A549 (cell line): ENCODE results near the gene EPB41L5. TPM values are rescaled to one million over a fixed set of nuclear protein-coding genes. Genes with fewer than 3 reads are reported as not detected.

Experiments used
- ATAC-seq, 2 experiments: fragments of 200-7000 bp in 1 of 2; fragments of >200 bp in 1 of 2; cut with Nextera tagmentation in 1 of 2; cut with Tn5 transposase in 1 of 2; 3 replicates each; pipeline versions ENCODE4 v1.8.0 to v1.9.1; 2018 to 2020; ENCODE audit warnings: mild to moderate bottlenecking in 1 of 2, moderate library complexity in 1 of 2
- CTCF ChIA-PET: fragments of 300-600 bp; sonication (Branson Sonifier 250); formaldehyde crosslinking; extraction: SDS; loops from one replicate; lab custom pipeline; 2021; ENCODE audit warnings: antibody characterized with exemption, inconsistent platforms; lab: Yijun Ruan, JAX
- POLR2A ChIA-PET: fragments of 350-600 bp; formaldehyde crosslinking; extraction: SDS; loops from one replicate; lab custom pipeline; 2021; ENCODE audit warnings: antibody characterized with exemption, inconsistent platforms; lab: Yijun Ruan, JAX
- DNase-seq, 2 experiments: peaks; one replicate each; pipeline versions ENCODE4 v3.0.0 to v3.0.0-alpha.2; 2011 to 2016; ENCODE audit warnings: low read depth in 1 of 2, low spot score in 1 of 2
- FAIRE-seq: peaks from 2 replicates; lab custom pipeline; 2011; peaks lifted over from hg19 to GRCh38; lab: Jason Lieb, UNC
- H3K27ac ChIP-seq, 2 experiments: fragments of >200 bp; sonication (Bioruptor Twin); formaldehyde crosslinking; 3 replicates each; pipeline ENCODE4 v1.5.1; 2016 to 2017
- H3K4me1 ChIP-seq: fragments of >200 bp; sonication (Bioruptor Twin); formaldehyde crosslinking; 3 replicates; pipeline ENCODE4 v1.6.1; 2016
- H3K4me2 ChIP-seq: fragments of >200 bp; sonication (Bioruptor Twin); formaldehyde crosslinking; 3 replicates; pipeline ENCODE4 v1.6.1; 2016
- H3K4me3 ChIP-seq: fragments of >200 bp; sonication (Bioruptor Twin); formaldehyde crosslinking; 3 replicates; pipeline ENCODE4 v1.5.1; 2016
- H3K9me3 ChIP-seq: fragments of >200 bp; sonication (Bioruptor Twin); formaldehyde crosslinking; 3 replicates; pipeline ENCODE4 v1.6.1; 2016
- CBX2 ChIP-seq: fragments of 200-600 bp; sonication (generic); IDR thresholded peaks from 2 replicates; pipeline ENCODE4 v1.6.1; 2016; ENCODE audit warnings: low read depth, mild to moderate bottlenecking, borderline replicate concordance
- CBX8 ChIP-seq: fragments of 200-600 bp; sonication (generic); IDR thresholded peaks from 2 replicates; pipeline ENCODE4 v1.6.1; 2016
- CHD4 ChIP-seq: fragments of 200-600 bp; sonication (generic); IDR thresholded peaks from 2 replicates; pipeline ENCODE4 v1.6.1; 2016; ENCODE audit warnings: antibody characterized with exemption, mild to moderate bottlenecking, borderline replicate concordance
- EHF ChIP-seq: fragments of 250-450 bp; sonication (Bioruptor Pico); IDR thresholded peaks from 2 replicates; pipeline ENCODE4 v1.5.0; 2020; ENCODE audit warnings: mild to moderate bottlenecking
- FOSB ChIP-seq: fragments of 250-450 bp; sonication (Bioruptor Pico); IDR thresholded peaks from 2 replicates; pipeline ENCODE4 v1.5.0; 2020; ENCODE audit warnings: mild to moderate bottlenecking, moderate library complexity
- FOSL2 ChIP-seq, 2 experiments: fragments of 450-650 bp in 1 of 2; fragments of >200 bp in 1 of 2; sonication (Bioruptor Twin) in 1 of 2; formaldehyde crosslinking; IDR thresholded peaks; 2 replicates each; pipeline versions ENCODE4 v1.5.0 to v1.6.1; 2016 to 2020; ENCODE audit warnings: mild to moderate bottlenecking in 1 of 2, moderate library complexity in 1 of 2
- GATA3 ChIP-seq: IDR thresholded peaks from 2 replicates; pipeline ENCODE4 v1.6.1; 2012; ENCODE audit warnings: borderline replicate concordance
- HEYL ChIP-seq: fragments of 250-450 bp; sonication (Bioruptor Pico); IDR thresholded peaks from 2 replicates; pipeline ENCODE4 v1.8.0; 2021; ENCODE audit warnings: mild to moderate bottlenecking, moderate library complexity
- JUNB ChIP-seq: fragments of >200 bp; sonication (Bioruptor Twin); formaldehyde crosslinking; IDR thresholded peaks from 2 replicates; pipeline ENCODE4 v1.6.1; 2016
- KDM5A ChIP-seq: fragments of 200-600 bp; sonication (generic); IDR thresholded peaks from 2 replicates; pipeline ENCODE4 v1.6.1; 2016; ENCODE audit warnings: antibody characterized with exemption, mild to moderate bottlenecking
- MAZ ChIP-seq: fragments of 150-350 bp; IDR thresholded peaks from 2 replicates; pipeline ENCODE4 v1.6.1; 2014; ENCODE audit warnings: antibody characterized with exemption, low read depth, low read length, borderline replicate concordance
- NFE2L2 ChIP-seq: fragments of 150-350 bp; conservative IDR thresholded peaks from 2 replicates; pipeline ENCODE4 v1.6.1; 2014; ENCODE audit warnings: low read length
- PHF8 ChIP-seq: fragments of 200-600 bp; sonication (generic); IDR thresholded peaks from 2 replicates; pipeline ENCODE4 v1.6.1; 2016; ENCODE audit warnings: low read depth, mild to moderate bottlenecking, antibody characterized with exemption, moderate library complexity, borderline replicate concordance
- POLR2A ChIP-seq: IDR thresholded peaks from 2 replicates; pipeline ENCODE4 v1.6.1; 2012; ENCODE audit warnings: mild to moderate bottlenecking, low read length
- POLR2AphosphoS2 ChIP-seq: conservative IDR thresholded peaks from 2 replicates; pipeline ENCODE4 v1.6.1; 2012; ENCODE audit warnings: low read length, improper control_type of control experiment, inconsistent platforms
- TFCP2L1 ChIP-seq: fragments of 250-450 bp; sonication (Bioruptor Pico); IDR thresholded peaks from 2 replicates; pipeline ENCODE4 v1.5.0; 2021; ENCODE audit warnings: mild to moderate bottlenecking
- ZFP36 ChIP-seq: fragments of 450-650 bp; IDR thresholded peaks from 2 replicates; pipeline ENCODE4 v1.6.1; 2014; ENCODE audit warnings: borderline replicate concordance; ENCODE audit not compliant: partially characterized antibody
- ZNF302 ChIP-seq: fragments of 250-450 bp; sonication (Bioruptor Pico); IDR thresholded peaks from 2 replicates; pipeline ENCODE4 v1.9.0; 2021; ENCODE audit warnings: inconsistent platforms, mild to moderate bottlenecking, moderate library complexity
- WGBS: methylation state at CpG from one replicate; pipeline ENCODE4 v1.1.6; 2017; ENCODE audit errors: missing lambda C conversion rate; 5-methylcytosine and 5-hydroxymethylcytosine counted together
- polyA plus RNA-seq, 4 experiments: library from polyadenylated mRNA; depleted of rRNA in 3 of 4; stranded (reverse); fragments of >200 nt; fragmentation: RNase III in 1 of 4; extraction: RNeasy Plus Mini Kit Qiagen cat#74134 plus additional on column Dnase treatment in 1 of 4; gene quantifications; 2 replicates in 3 of 4; 3 replicates in 1 of 4; pipeline ENCODE4 v1.2.3, GENCODE V29; 2011 to 2017
- TF ChIP-seq, protein P1 (sequence below): IDR thresholded peaks from 2 replicates; pipeline ENCODE4 v1.6.1; 2012
- TF ChIP-seq, protein P2 (sequence below): IDR thresholded peaks from 2 replicates; pipeline ENCODE4 v1.6.1; 2012; ENCODE audit warnings: low read depth, borderline replicate concordance
- TF ChIP-seq, protein P3 (sequence below): fragments of >200 bp; sonication (Bioruptor Twin); formaldehyde crosslinking; IDR thresholded peaks from 3 replicates; pipeline ENCODE4 v1.5.1; 2016
- TF ChIP-seq, protein P4 (sequence below): fragments of 250-450 bp; sonication (Bioruptor Pico); IDR thresholded peaks from 2 replicates; pipeline ENCODE4 v1.5.0; 2021; ENCODE audit warnings: mild to moderate bottlenecking, moderate library complexity, borderline replicate concordance
- TF ChIP-seq, protein P5 (sequence below): fragments of >200 bp; sonication (Bioruptor Twin); formaldehyde crosslinking; IDR thresholded peaks from 3 replicates; pipeline ENCODE4 v1.6.1; 2016
- TF ChIP-seq, protein P6 (sequence below): fragments of 450-650 bp; IDR thresholded peaks from 2 replicates; pipeline ENCODE4 v1.6.1; 2014; ENCODE audit warnings: antibody characterized with exemption

Gene EPB41L5
- polyA plus RNA-seq, 2 of the 4 experiments (the other 2 are of a cell fraction), result 5.8 to 33.0 TPM

DNA sequence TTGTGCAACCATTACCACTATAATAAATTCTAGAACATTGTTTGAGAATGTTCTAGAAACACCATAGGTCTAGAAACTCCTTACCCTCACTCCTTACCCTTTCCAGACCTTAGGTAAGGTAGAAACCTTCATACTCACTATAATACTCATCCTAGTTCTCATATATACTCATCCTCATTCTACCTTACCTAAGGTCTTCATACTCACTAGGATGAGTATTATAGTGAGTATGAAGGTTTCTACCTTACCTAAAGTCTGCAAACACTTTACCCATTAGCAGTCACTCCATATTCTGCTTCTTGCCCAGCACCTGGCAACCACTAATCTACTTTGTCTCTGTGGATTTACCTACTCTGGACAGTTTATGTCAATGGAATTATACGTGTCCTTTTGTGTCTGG lies 135.4 kb downstream of the EPB41L5 start:
- FAIRE-seq (no peak), ATAC-seq (no peak)
- ChIA-PET CTCF (interaction anchor here (1.6 kb wide), 1 partner anchor 38 kb away, joined by 4 read pairs; no protein-coding TSS in a partner anchor), POLR2A (no interaction called here)
- no peaks in the 10 kb centered on the region for H3K4me1 ChIP-seq
- TF ChIP-seq MAZ (no peak), FOSB (CRISPR knock-in tag) (no peak), ZFP36 (no peak)
- TF ChIP-seq, protein P1, sequence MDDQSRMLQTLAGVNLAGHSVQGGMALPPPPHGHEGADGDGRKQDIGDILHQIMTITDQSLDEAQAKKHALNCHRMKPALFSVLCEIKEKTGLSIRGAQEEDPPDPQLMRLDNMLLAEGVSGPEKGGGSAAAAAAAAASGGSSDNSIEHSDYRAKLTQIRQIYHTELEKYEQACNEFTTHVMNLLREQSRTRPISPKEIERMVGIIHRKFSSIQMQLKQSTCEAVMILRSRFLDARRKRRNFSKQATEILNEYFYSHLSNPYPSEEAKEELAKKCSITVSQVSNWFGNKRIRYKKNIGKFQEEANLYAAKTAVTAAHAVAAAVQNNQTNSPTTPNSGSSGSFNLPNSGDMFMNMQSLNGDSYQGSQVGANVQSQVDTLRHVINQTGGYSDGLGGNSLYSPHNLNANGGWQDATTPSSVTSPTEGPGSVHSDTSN, result no peak
- TF ChIP-seq, all 56 proteins: peak for 0
- H3K4me2 ChIP-seq, result no peak overlapping the region
- no peak overlapping the region for H3K27ac ChIP-seq
- H3K9me3 ChIP-seq, result peaks cover 18% of the 10 kb centered on the region; the same call in 2 of the 3 replicates
- WGBS, result 76% methylated on average over 1 of the region's 1 CpG
- no peak overlapping the region for H3K4me3 ChIP-seq
- DNase-seq, result no peak

DNA sequence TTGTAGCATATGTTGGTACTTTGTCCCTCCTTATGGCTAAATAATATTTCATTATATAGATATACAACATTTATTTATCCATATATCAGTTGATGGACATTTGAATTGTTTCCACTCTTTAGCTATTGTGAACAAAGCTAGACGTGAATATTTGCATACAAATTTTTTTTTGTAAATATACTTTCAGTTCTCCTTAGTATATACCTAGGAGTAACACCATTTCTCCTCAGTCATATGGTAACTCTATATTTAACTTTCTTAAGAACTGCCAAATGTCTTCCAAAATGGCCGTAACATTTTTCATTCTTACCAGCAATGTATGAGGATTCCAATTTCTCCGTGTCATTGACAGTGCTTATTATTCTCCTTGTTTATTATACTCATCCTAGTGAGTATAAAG lies 135.8 kb downstream of the EPB41L5 start:
- H3K4me1 ChIP-seq, result no peaks in the 10 kb centered on the region
- DNase-seq, result no peak
- ChIA-PET CTCF (no interaction called here), POLR2A (no interaction called here)
- TF ChIP-seq, protein P2, sequence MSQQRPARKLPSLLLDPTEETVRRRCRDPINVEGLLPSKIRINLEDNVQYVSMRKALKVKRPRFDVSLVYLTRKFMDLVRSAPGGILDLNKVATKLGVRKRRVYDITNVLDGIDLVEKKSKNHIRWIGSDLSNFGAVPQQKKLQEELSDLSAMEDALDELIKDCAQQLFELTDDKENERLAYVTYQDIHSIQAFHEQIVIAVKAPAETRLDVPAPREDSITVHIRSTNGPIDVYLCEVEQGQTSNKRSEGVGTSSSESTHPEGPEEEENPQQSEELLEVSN, result no peak
- TF ChIP-seq KDM5A, result no peak
- TF ChIP-seq, protein P3, sequence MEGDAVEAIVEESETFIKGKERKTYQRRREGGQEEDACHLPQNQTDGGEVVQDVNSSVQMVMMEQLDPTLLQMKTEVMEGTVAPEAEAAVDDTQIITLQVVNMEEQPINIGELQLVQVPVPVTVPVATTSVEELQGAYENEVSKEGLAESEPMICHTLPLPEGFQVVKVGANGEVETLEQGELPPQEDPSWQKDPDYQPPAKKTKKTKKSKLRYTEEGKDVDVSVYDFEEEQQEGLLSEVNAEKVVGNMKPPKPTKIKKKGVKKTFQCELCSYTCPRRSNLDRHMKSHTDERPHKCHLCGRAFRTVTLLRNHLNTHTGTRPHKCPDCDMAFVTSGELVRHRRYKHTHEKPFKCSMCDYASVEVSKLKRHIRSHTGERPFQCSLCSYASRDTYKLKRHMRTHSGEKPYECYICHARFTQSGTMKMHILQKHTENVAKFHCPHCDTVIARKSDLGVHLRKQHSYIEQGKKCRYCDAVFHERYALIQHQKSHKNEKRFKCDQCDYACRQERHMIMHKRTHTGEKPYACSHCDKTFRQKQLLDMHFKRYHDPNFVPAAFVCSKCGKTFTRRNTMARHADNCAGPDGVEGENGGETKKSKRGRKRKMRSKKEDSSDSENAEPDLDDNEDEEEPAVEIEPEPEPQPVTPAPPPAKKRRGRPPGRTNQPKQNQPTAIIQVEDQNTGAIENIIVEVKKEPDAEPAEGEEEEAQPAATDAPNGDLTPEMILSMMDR, result no peak
- ATAC-seq, result no peak
- no peak overlapping the region for H3K4me3 ChIP-seq
- FAIRE-seq, result no peak
- peaks cover 18% of the 10 kb centered on the region; the same call in 2 of the 3 replicates for H3K9me3 ChIP-seq
- no peak overlapping the region for H3K27ac ChIP-seq
- H3K4me2 ChIP-seq, result no peak overlapping the region
- 83% methylated on average over 3 of the region's 3 CpGs for WGBS

DNA sequence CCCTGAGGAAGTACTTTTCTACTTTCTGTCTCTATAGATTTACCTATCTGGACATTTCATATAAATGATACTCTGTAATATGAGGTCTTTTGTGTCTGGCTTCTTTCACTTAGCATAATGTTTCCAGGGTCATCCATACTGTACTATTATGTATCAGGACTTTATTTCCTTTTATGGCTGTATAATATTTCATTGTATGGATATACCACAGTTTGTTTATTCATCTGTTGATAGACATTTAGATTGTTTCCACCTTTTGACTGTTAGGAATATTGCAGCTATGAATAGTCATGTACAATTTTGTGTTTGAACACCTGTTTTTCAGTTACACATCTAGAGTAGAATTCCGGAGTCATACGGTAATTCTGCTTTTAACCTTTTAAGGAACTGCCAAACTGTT lies 136.5 kb downstream of the EPB41L5 start:
- H3K4me3 ChIP-seq, result no peak overlapping the region
- H3K4me1 ChIP-seq, result no peaks in the 10 kb centered on the region
- H3K4me2 ChIP-seq, result no peak overlapping the region
- CTCF ChIA-PET, result interaction anchor here (1.4 kb wide), 1 partner anchor 26 kb away, joined by 3 read pairs; no protein-coding TSS in a partner anchor
- no peak for FAIRE-seq
- TF ChIP-seq NFE2L2 (no peak), PHF8 (no peak), CBX2 (no peak)
- ATAC-seq, result no peak
- peaks cover 18% of the 10 kb centered on the region for H3K9me3 ChIP-seq
- POLR2A ChIA-PET, result no interaction called here
- 91% methylated on average over 2 of the region's 2 CpGs for WGBS
- DNase-seq, result no peak
- no peak overlapping the region for H3K27ac ChIP-seq

DNA sequence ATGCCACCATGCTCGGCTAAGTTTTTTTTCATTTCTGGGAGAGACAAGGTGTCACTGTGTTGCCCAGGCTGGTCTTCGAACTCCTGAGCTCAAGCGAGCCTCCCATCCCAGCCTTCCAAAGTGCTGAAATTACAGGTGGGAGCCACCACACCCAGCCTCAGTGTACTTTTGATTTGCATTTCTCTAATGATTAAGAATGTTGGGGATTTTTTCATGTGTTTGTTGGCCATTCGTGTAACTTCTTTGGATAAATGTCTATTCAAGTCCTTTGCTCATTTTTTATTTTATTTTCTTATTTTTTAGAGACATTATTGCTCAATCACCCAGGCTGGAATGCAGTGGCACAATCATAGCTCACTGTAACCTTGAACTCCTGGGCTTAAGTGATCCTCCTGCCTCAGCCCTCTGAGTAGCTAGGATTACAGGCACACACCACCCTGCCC lies 137.2 kb downstream of the EPB41L5 start:
- WGBS, result 91% methylated on average over 4 of the region's 4 CpGs
- ChIA-PET POLR2A (no interaction called here), CTCF (interaction anchor here (1.4 kb wide), 1 partner anchor 25 kb away, joined by 3 read pairs; no protein-coding TSS in a partner anchor)
- no peak overlapping the region for H3K27ac ChIP-seq
- H3K4me3 ChIP-seq, result no peak overlapping the region
- ATAC-seq (no peak), FAIRE-seq (no peak), DNase-seq (no peak)
- H3K4me1 ChIP-seq, result no peaks in the 10 kb centered on the region
- peaks cover 22% of the 10 kb centered on the region for H3K9me3 ChIP-seq
- H3K4me2 ChIP-seq, result no peak overlapping the region
- TF ChIP-seq POLR2A (no peak), CBX8 (no peak), GATA3 (no peak), CHD4 (no peak), POLR2AphosphoS2 (no peak), HEYL (CRISPR knock-in tag) (no peak), NFE2L2 (no peak), EHF (CRISPR knock-in tag) (no peak), ZNF302 (CRISPR knock-in tag) (no peak), JUNB (no peak), TFCP2L1 (CRISPR knock-in tag) (no peak), FOSL2 (IDR thresholded peaks at IDR 0.05) (no peak), FOSL2 (CRISPR knock-in tag; IDR thresholded peaks at IDR 0.05) (no peak)
- TF ChIP-seq, protein P4, sequence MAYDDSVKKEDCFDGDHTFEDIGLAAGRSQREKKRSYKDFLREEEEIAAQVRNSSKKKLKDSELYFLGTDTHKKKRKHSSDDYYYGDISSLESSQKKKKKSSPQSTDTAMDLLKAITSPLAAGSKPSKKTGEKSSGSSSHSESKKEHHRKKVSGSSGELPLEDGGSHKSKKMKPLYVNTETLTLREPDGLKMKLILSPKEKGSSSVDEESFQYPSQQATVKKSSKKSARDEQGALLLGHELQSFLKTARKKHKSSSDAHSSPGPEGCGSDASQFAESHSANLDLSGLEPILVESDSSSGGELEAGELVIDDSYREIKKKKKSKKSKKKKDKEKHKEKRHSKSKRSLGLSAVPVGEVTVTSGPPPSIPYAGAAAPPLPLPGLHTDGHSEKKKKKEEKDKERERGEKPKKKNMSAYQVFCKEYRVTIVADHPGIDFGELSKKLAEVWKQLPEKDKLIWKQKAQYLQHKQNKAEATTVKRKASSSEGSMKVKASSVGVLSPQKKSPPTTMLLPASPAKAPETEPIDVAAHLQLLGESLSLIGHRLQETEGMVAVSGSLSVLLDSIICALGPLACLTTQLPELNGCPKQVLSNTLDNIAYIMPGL (CRISPR knock-in tag), result no peak
- TF ChIP-seq, protein P5, sequence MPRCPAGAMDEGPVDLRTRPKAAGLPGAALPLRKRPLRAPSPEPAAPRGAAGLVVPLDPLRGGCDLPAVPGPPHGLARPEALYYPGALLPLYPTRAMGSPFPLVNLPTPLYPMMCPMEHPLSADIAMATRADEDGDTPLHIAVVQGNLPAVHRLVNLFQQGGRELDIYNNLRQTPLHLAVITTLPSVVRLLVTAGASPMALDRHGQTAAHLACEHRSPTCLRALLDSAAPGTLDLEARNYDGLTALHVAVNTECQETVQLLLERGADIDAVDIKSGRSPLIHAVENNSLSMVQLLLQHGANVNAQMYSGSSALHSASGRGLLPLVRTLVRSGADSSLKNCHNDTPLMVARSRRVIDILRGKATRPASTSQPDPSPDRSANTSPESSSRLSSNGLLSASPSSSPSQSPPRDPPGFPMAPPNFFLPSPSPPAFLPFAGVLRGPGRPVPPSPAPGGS, result no peak
- TF ChIP-seq, protein P6, sequence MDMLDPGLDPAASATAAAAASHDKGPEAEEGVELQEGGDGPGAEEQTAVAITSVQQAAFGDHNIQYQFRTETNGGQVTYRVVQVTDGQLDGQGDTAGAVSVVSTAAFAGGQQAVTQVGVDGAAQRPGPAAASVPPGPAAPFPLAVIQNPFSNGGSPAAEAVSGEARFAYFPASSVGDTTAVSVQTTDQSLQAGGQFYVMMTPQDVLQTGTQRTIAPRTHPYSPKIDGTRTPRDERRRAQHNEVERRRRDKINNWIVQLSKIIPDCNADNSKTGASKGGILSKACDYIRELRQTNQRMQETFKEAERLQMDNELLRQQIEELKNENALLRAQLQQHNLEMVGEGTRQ, result no peak
